Ureter (tissue), 1 donor: ENCODE measurements around the gene ARAP2. TPM values are rescaled to one million over a fixed set of nuclear protein-coding genes. Genes with fewer than 3 reads are reported as not detected.

Source experiments
- DNase-seq: peaks from one replicate; pipeline ENCODE4 v3.0.0-alpha.2; 2020; ENCODE audit warnings: low spot score
- total RNA-seq: library from RNA; stranded (reverse); gene quantifications from one replicate; pipeline ENCODE4 v1.2.4, GENCODE V29; 2023
- donor health status: DM: yes; HTN: yes; CAD: no.

ARAP2 gene
- total RNA-seq, 1 donor from 2014 or later = 45.7 TPM

GRCh38 chr4:36042122-36042970 lies 202.0 kb downstream of the ARAP2 start:
- DNase-seq = no peak

- no peak for DNase-seq
Observed at GRCh38 chr4:36041340-36041739, 203.0 kb downstream of the ARAP2 start.

GRCh38 chr4:36039026-36039425 lies 205.3 kb downstream of the ARAP2 start:
- no peak for DNase-seq

- no peak for DNase-seq
Observed at GRCh38 chr4:36038491-36038890, 205.8 kb downstream of the ARAP2 start.

- no peak for DNase-seq
Observed at GRCh38 chr4:36037127-36037526, 207.2 kb downstream of the ARAP2 start.

- DNase-seq = no peak
Observed at GRCh38 chr4:36029951-36030350, 214.4 kb downstream of the ARAP2 start.

GRCh38 chr4:36027203-36027602 lies 217.1 kb downstream of the ARAP2 start:
- DNase-seq = no peak

GRCh38 chr4:36026348-36026880 lies 217.9 kb downstream of the ARAP2 start:
- no peak for DNase-seq

GRCh38 chr4:36024901-36025660 lies 219.2 kb downstream of the ARAP2 start:
- no peak for DNase-seq

GRCh38 chr4:36020351-36020750 lies 224.0 kb downstream of the ARAP2 start:
- no peak for DNase-seq

Other genes starting within 250 kb of the ARAP2 start
- gene DTHD1, start 37.1 kb upstream of the ARAP2 start, total RNA-seq = 1.1 TPM